Measurements from ENCODE around the gene ATP6V0D1. TPM values are rescaled to one million over a fixed set of nuclear protein-coding genes. Genes with fewer than 3 reads are reported as not detected.
A peak's percentile ranks its signal among the peaks of the same experiment; 100 is the strongest.

ATP6V0D1 gene
- total RNA-seq, 1 experiment from 2014 or later = 108 TPM

- no peak for DNase-seq (ENCODE audit: low read depth)
Observed at GRCh38 chr16:67463059-67463458, 17.9 kb downstream of the ATP6V0D1 start.

GRCh38 chr16:67462279-67462655, 18.7 kb downstream of the ATP6V0D1 start:
- DNase-seq (ENCODE audit: low read depth) = no peak

- DNase-seq (ENCODE audit: low read depth) = no peak
Observed at GRCh38 chr16:67461600-67462278, 19.2 kb downstream of the ATP6V0D1 start.

GRCh38 chr16:67460961-67461360, 20.0 kb downstream of the ATP6V0D1 start:
- no peak for DNase-seq (ENCODE audit: low read depth)

GRCh38 chr16:67460168-67460567, 20.8 kb downstream of the ATP6V0D1 start:
- DNase-seq (ENCODE audit: low read depth) = no peak

GRCh38 chr16:67459861-67460150, 21.2 kb downstream of the ATP6V0D1 start:
- DNase-seq (ENCODE audit: low read depth) = no peak

- DNase-seq (ENCODE audit: low read depth) = peak; percentile 27
Observed at GRCh38 chr16:67459066-67459860, 21.7 kb downstream of the ATP6V0D1 start.

GRCh38 chr16:67458121-67458641, 22.8 kb downstream of the ATP6V0D1 start:
- no peak for DNase-seq (ENCODE audit: low read depth)

- DNase-seq (ENCODE audit: low read depth) = no peak
Observed at GRCh38 chr16:67457611-67458010, 23.3 kb downstream of the ATP6V0D1 start.

- DNase-seq (ENCODE audit: low read depth) = no peak
Observed at GRCh38 chr16:67456391-67457081, 24.4 kb downstream of the ATP6V0D1 start.

- no peak for DNase-seq (ENCODE audit: low read depth)
Observed at GRCh38 chr16:67454852-67455251, 26.1 kb downstream of the ATP6V0D1 start.

- no peak for DNase-seq (ENCODE audit: low read depth)
Observed at GRCh38 chr16:67454104-67454503, 26.9 kb downstream of the ATP6V0D1 start.

GRCh38 chr16:67451704-67452435, 29.1 kb downstream of the ATP6V0D1 start:
- DNase-seq (ENCODE audit: low read depth) = no peak

- DNase-seq (ENCODE audit: low read depth) = no peak
Observed at GRCh38 chr16:67451061-67451703, 29.8 kb downstream of the ATP6V0D1 start.

- no peak for DNase-seq (ENCODE audit: low read depth)
Observed at GRCh38 chr16:67449739-67450138, 31.2 kb downstream of the ATP6V0D1 start.

GRCh38 chr16:67449336-67449735, 31.6 kb downstream of the ATP6V0D1 start:
- no peak for DNase-seq (ENCODE audit: low read depth)

- no peak for DNase-seq (ENCODE audit: low read depth)
Observed at GRCh38 chr16:67448580-67448979, 32.4 kb downstream of the ATP6V0D1 start.

- DNase-seq (ENCODE audit: low read depth) = peak; percentile 71
Observed at GRCh38 chr16:67447508-67448076, 33.4 kb downstream of the ATP6V0D1 start.

GRCh38 chr16:67446968-67447507, 33.9 kb downstream of the ATP6V0D1 start:
- no peak for DNase-seq (ENCODE audit: low read depth)

All from HT1080 (cell line).